ACC112 (cell line): ENCODE data around the gene PLIN5.
"Not testable (repeated sequence)": the region's sequence is repeated elsewhere in the genome, so short reads cannot be mapped to it uniquely, and the experiment has no call there.

Experiments used
- H2AFZ ChIP-seq: fragments of 200-600 bp; sonication (generic); one replicate; pipeline ENCODE4 v1.6.0; 2017; ENCODE audit warnings: antibody characterized with exemption, low read length; ENCODE audit not compliant: unreplicated experiment
- H3K27ac ChIP-seq: fragments of 200-600 bp; sonication (generic); 2 replicates; pipeline ENCODE4 v1.5.1; 2014; ENCODE audit warnings: low read depth, mild to moderate bottlenecking, antibody characterized with exemption, low read length, moderate library complexity
- H3K27me3 ChIP-seq: fragments of 200-600 bp; sonication (generic); 2 replicates; pipeline ENCODE4 v1.6.1; 2014; ENCODE audit warnings: mild to moderate bottlenecking, antibody characterized with exemption, low read length, moderate library complexity, mixed read lengths; ENCODE audit not compliant: insufficient read depth
- H3K36me3 ChIP-seq: fragments of 200-600 bp; sonication (generic); 2 replicates; pipeline ENCODE4 v1.6.1; 2016; ENCODE audit warnings: mild to moderate bottlenecking, antibody characterized with exemption, low read length, moderate library complexity, mixed read lengths; ENCODE audit not compliant: insufficient read depth
- H3K4me1 ChIP-seq: fragments of 200-600 bp; sonication (generic); one replicate; pipeline ENCODE4 v1.6.1; 2016; ENCODE audit warnings: low read length, mixed read lengths; ENCODE audit not compliant: insufficient read depth, unreplicated experiment, control insufficient read depth
- H3K4me3 ChIP-seq: fragments of 200-600 bp; sonication (generic); 2 replicates; pipeline ENCODE4 v1.5.1; 2014; ENCODE audit warnings: mild to moderate bottlenecking, low read depth, low read length
- H3K79me2 ChIP-seq: fragments of 200-600 bp; sonication (generic); one replicate; pipeline ENCODE4 v1.6.0; 2016; ENCODE audit warnings: low read length; ENCODE audit not compliant: control insufficient read depth, unreplicated experiment, insufficient read depth

Gene PLIN5

DNA sequence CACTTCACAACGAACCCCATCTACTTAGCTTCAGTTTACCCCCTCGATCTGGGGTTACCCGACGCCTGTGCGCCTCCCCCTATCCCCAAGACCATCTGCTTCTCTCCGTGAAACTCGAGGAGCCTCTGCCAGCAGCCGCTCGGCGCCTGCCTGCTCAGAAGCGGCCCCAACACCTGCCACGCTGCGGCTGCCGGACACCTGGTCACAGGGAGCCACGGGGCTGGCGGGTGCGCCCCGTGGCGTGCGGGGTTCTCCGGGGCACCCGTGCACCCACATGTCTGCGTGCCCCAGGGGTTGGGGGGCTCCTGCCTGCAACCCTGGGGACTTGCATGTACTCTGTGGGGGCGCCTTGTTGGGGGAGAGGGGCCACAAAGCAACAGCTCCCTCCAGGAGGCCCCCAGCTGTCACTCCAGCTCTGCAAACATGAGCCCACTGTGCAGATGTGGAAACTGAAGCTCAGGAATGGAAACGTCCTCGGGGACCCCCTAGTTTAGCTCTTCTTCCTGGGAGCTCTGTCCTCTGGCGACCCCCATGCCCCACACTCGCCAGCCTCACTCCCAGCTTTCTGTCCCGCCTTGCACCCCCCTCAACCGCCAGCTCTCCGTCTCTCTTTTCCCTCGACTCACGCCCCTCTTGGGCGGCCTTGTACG is 31.5 kb upstream of the PLIN5 start:
- H3K27me3 ChIP-seq: no peaks in the 10 kb centered on the region
- H3K27ac ChIP-seq: no peak overlapping the region
- no peaks in the 10 kb centered on the region for H3K4me1 ChIP-seq
- H2AFZ ChIP-seq: no peak overlapping the region
- H3K36me3 ChIP-seq: no peaks in the 10 kb centered on the region
- no peaks in the 10 kb centered on the region for H3K79me2 ChIP-seq
- H3K4me3 ChIP-seq: no peak overlapping the region

DNA sequence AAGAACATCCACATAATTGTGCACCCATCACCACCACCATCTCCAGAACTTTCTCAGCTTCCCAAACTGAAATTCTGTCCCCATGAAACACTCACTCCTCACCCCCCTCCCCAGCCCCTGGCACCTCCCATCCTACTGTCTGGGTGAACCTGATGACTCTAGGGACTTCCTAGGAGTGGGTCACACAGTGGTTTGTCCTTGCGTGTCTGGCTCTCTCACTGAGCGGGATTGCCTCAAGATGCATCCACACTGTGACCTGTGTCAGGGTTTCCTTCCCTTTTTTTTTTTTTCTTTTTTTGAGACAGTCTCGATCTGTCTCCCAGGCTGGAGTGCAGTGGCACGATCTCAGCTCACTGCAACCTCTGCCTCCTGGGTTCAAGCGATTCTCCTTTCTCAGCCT is 28.5 kb upstream of the PLIN5 start:
- H3K27me3 ChIP-seq, H3K4me1 ChIP-seq, H3K4me3 ChIP-seq, H3K79me2 ChIP-seq, H3K27ac ChIP-seq, H3K36me3 ChIP-seq, H2AFZ ChIP-seq: not testable (repeated sequence)

DNA sequence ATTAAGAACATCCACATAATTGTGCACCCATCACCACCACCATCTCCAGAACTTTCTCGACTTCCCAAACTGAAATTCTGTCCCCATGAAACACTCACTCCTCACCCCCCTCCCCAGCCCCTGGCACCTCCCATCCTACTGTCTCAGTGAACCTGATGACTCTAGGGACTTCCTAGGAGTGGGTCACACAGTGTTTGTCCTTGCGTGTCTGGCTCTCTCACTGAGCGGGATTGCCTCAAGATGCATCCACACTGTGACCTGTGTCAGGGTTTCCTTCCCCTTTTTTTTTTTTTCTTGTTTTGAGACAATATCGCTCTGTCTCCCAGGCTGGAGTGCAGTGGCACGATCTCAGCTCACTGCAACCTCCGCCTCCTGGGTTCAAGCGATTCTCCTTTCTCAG is 27.1 kb upstream of the PLIN5 start:
- H3K4me1 ChIP-seq, H3K4me3 ChIP-seq, H2AFZ ChIP-seq, H3K27ac ChIP-seq, H3K36me3 ChIP-seq, H3K27me3 ChIP-seq, H3K79me2 ChIP-seq: not testable (repeated sequence)

DNA sequence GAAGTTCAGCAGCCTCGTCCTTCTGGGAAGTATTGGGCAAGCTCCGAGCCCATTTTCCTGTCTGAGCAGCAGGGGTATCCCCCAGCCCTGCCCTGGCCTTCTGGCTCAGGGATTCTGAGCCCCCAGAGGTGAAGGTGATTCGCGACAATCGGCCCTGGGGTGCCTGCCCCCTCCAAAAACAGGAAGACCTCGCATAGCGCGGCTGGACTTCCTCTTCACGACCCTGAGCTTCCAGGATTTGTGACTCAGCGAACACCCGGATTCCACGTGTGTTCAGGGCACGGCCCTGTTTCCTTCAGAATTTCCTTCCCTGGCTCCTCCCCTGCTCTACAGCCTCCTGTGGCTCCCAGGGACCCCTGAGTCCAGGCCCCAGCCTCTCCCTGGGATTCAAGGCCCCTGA is 24.5 kb upstream of the PLIN5 start, which contains the start of gene SEMA6B:
TSS of gene SEMA6B (minus strand) at position 116 of the 400 bp plus-strand sequence. CDS start 1,227 bp downstream, outside the sequence.
- H3K27me3 ChIP-seq: no peaks in the 10 kb centered on the region
- H3K36me3 ChIP-seq: no peaks in the 10 kb centered on the region
- H3K4me3 ChIP-seq: no peak within 1 kb of the TSS
- no peaks in the 10 kb centered on the region for H3K79me2 ChIP-seq
- no peak within 1 kb of the TSS for H2AFZ ChIP-seq
- no peaks in the 10 kb centered on the region for H3K4me1 ChIP-seq
- H3K27ac ChIP-seq: no peak within 1 kb of the TSS

DNA sequence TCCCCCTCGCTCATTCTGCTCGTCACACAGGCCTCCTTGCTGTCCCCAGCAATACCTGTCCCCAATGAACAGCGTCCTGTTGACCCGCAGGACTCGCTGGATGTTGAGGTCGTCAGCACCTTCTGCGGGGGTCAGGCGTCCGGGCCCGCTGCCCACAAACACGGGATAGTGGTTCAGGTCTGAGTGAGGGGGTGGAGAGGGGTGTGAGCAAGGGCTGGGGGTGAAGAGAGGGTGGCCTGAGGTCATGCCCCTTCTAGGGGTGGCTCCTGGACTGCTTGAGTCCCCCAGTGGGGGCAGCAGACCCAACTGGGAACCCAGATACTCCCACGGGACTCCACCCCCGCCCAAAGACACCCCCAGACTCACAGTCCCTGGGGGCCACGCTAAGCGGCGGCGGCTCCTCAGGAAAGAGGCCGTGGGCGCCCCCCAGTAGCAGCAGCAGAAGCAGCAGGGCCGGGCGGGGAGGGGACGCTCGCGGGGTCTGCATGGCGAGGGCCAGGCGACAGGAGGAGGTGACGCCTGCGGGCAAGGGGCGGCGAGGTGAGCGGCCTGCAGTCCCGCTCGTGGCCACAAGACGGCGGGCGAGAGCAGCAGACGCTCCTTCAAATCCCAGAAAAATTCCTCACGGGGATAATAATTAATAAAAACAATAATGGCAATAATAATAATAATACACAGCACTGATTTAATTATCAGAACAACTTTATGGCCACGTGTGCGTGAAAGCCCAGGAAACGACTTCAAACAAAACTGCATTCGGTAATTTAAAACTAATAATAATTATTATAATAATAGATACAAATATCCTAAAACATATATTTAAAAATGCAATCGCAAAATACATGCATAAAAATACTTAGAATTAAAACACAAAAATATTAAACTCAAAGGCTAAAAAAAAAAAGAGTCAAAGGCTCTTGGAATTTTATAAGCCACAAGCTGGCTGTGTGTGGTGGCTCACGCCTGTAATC is 23.2 kb upstream of the PLIN5 start:
- Histone ChIP-seq H3K36me3 (no peaks in the 10 kb centered on the region), H2AFZ (no peak overlapping the region), H3K79me2 (no peaks in the 10 kb centered on the region), H3K27ac (no peak overlapping the region), H3K4me3 (no peak overlapping the region), H3K4me1 (no peaks in the 10 kb centered on the region), H3K27me3 (no peaks in the 10 kb centered on the region)

DNA sequence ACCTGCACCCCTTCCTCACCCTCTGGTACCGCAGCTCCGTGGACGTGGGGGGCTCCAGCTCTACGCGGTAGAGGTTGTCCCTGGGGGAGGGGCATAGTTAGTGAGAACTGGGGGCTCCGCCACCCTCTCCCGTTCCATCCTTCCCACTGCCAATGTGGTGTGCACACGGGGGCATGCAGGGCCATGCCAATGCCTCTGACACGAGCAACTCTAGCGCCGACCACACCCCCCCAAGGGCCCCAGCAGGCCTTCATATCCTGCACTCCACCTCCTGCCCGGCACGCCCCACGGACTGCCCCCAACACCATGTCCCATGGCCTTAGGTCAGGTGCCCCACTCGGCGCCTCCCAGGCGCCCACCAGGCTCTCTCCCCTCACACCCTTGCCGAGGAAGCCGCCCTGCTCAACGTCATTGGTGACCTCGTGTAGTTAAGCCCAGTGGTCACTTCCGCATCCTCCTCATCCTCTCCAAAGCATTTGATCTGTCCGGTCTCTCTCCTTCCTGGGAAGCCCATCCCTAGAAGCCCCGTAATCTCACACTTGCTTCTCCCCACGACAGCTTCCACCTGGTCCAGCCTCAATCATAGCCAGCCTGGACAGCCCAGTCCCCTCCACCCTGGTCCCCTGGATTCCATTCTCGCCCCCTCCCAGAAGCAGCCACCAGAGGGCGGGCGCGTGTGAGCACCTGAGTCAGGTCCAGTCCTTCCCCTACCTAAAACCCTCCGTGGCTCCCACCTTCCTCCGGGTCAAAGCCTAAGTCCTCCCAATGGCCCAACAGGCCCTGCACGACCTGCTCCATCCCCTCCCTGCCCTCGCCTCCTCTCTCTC is 22.3 kb upstream of the PLIN5 start:
- H3K36me3 ChIP-seq: no peaks in the 10 kb centered on the region
- no peak overlapping the region for H3K4me3 ChIP-seq
- H3K27ac ChIP-seq: no peak overlapping the region
- H3K27me3 ChIP-seq: no peaks in the 10 kb centered on the region
- H3K79me2 ChIP-seq: no peaks in the 10 kb centered on the region
- no peaks in the 10 kb centered on the region for H3K4me1 ChIP-seq
- H2AFZ ChIP-seq: no peak overlapping the region

DNA sequence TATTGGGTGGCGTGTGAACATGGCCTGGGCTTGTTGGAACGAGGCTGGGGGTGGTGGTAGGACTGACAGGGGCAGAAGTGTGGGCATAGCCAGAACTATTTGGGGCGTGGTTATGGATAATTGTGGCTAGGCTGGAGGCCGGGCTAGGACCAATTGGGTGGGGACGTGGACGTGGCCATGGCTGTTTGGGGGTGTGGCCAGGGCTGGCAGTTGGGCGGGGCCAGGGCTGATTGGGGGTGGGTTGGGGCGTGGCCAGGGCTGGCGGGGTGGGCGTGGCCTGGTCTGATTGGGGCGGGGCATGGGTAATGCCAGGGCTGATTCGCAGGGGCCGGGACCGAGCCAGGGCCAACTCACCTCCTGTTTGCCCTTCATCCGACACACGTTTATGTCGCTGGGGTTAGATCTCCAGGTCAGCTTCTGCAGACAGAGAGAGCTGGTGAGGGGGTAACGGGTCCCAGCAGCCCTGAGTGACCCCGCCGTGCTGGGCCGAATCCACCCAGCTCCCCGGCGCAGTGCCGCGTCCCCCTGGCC is 21.6 kb upstream of the PLIN5 start:
- no peaks in the 10 kb centered on the region for H3K36me3 ChIP-seq
- no peaks in the 10 kb centered on the region for H3K4me1 ChIP-seq
- no peaks in the 10 kb centered on the region for H3K79me2 ChIP-seq
- H3K4me3 ChIP-seq: no peak overlapping the region
- H3K27ac ChIP-seq: no peak overlapping the region
- no peaks in the 10 kb centered on the region for H3K27me3 ChIP-seq
- no peak overlapping the region for H2AFZ ChIP-seq

DNA sequence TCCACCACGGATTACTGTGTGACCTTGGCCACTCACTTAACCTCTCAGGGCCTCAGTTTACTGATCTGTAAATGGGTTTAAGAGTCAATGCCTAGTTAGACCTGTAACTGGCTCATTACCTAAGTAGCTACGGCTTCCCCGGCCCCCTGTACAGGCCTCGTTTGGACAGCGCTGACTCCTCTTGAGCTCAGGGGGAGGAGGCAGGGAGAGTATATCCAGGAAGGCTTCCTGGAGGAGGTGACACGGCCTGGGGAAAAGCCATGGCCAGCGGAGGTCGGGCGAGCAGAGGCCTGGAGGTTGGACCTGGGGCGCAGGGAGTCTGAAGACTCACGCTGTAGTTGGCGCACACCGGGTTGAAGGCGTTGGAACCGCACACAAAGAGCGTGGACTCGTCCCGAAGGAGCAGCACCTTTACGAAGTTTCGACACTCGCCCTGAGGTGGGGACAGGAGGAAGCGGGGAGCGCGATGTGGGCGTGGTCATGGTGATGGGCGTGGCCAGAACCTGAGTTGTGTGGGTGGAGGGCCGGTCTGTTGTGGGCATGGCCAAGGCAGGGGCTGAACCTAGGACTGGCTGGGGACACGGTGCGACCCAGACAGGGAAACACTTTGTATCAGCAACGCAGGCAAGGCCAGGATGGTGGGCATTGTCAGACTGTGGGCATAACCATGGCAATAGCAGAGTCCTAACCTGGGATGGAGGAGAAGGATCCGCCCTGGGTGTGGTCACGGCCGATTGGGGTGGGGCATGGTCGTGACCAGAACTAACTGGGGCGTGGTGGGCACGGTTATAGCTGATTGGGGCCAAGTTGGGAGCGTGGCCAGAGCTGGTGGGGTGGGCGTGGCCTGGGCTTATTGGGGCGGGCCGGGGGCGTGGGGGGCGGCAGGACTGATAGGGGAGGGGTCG is 20.9 kb upstream of the PLIN5 start:
- no peak overlapping the region for H3K27ac ChIP-seq
- no peaks in the 10 kb centered on the region for H3K4me1 ChIP-seq
- no peaks in the 10 kb centered on the region for H3K27me3 ChIP-seq
- H3K79me2 ChIP-seq: no peaks in the 10 kb centered on the region
- no peaks in the 10 kb centered on the region for H3K36me3 ChIP-seq
- no peak overlapping the region for H3K4me3 ChIP-seq
- H2AFZ ChIP-seq: no peak overlapping the region

DNA sequence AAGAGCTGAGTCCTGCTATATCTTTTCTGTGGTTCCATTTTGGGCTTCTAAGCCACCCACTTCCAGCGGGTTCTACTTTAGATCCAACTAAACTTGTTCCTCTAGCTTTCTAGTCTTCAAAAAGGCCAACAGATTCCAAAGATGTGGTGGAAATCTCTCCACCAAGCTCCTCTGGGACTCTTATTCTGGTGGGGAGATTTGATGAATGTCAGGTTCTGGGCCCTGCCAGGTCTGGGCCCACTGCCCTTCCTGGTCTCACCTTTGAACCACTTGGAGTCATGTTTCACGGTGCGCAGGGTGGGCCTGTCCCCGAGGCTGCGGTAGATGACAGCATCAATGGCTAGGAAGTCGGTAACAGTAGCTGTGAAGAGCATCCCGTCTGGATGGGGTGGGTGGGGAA is 19.7 kb upstream of the PLIN5 start:
- Histone ChIP-seq H3K79me2 (no peaks in the 10 kb centered on the region), H2AFZ (no peak overlapping the region), H3K4me3 (no peak overlapping the region), H3K36me3 (no peaks in the 10 kb centered on the region), H3K4me1 (no peaks in the 10 kb centered on the region), H3K27ac (no peak overlapping the region), H3K27me3 (no peaks in the 10 kb centered on the region)
